ENCODE results near the gene CDC14B.

DNA sequence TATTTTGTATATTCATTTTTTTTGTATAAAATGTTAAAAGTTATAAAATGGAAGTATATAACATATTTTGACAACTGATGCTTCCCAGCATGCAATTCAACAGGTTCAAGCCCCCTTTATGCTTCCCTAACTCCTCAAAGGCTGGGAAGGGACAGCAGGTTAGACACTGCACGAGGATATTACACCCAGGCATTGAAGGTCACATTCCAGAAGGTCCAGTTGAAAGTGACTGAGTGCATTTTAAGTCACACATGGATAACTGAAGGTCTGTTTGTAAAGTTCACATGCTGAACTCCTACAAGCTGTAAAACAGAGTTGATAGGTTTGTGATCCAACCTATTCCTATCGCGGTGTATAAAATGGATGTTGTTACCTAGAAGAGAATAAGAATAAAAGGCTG, 21.9 kb upstream of the CDC14B start:
- TF ChIP-seq, protein P1, sequence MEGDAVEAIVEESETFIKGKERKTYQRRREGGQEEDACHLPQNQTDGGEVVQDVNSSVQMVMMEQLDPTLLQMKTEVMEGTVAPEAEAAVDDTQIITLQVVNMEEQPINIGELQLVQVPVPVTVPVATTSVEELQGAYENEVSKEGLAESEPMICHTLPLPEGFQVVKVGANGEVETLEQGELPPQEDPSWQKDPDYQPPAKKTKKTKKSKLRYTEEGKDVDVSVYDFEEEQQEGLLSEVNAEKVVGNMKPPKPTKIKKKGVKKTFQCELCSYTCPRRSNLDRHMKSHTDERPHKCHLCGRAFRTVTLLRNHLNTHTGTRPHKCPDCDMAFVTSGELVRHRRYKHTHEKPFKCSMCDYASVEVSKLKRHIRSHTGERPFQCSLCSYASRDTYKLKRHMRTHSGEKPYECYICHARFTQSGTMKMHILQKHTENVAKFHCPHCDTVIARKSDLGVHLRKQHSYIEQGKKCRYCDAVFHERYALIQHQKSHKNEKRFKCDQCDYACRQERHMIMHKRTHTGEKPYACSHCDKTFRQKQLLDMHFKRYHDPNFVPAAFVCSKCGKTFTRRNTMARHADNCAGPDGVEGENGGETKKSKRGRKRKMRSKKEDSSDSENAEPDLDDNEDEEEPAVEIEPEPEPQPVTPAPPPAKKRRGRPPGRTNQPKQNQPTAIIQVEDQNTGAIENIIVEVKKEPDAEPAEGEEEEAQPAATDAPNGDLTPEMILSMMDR (conservative IDR thresholded peaks at IDR 0.05 in 1 of 2, IDR thresholded peaks at IDR 0.05 in 1 of 2; ENCODE audit: extremely low read depth in 1 of 2, insufficient read depth in 1 of 2, low read depth in 1 of 2, low read length in 2 of 2): no peak
- TF ChIP-seq EZH2 (IDR thresholded peaks at IDR 0.05; ENCODE audit: borderline replicate concordance, low read length): no peak
